Fibroblast of skin of left biceps (primary cell): ENCODE results near the gene MN1.

Source experiments
- DNase-seq, 2 experiments: peaks; one replicate each; pipeline ENCODE4 v3.0.0-alpha.2; 2013; ENCODE audit warnings: low read depth in 2 of 2

MN1 gene

DNA sequence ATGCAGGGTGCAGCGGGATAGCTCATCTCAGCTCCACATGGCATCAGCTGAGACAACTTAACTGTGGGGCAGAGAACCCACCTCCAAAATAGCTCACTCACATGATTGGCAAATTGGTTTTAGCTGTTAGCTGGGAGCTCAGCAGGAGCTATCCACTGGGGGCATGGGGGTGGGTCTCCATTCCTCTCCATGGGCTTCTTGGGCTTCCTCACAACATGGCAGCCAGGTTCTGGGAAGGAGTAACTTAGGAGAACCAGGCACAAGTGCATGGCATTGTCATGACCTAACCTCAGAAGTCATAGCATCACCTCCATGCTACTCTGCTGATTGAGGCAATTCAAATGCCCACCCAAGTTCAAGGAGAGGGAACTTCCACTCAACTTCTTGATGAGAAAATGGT lies 85.5 kb downstream of the MN1 start:
- DNase-seq, result no peak

DNA sequence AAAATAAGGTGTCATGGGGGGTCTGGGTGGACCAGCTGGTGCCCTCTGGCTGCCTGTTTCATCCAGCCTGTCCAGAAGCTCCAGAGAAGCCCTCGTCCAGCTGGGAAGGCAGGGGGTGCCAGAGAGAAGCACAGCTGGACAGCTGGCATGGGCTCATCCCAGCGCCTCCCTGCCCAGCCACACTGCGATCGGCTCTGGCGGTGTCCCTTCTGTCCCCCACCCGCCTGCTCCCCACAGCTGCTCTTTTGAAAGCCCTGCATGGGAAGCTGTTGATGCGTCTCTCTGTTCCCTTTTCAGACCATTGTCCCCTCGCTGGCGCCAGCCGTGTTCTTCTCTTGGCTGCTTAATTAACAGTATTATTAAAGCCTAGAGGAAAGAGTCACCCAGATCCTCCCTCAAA lies 86.5 kb downstream of the MN1 start:
- no peak for DNase-seq

DNA sequence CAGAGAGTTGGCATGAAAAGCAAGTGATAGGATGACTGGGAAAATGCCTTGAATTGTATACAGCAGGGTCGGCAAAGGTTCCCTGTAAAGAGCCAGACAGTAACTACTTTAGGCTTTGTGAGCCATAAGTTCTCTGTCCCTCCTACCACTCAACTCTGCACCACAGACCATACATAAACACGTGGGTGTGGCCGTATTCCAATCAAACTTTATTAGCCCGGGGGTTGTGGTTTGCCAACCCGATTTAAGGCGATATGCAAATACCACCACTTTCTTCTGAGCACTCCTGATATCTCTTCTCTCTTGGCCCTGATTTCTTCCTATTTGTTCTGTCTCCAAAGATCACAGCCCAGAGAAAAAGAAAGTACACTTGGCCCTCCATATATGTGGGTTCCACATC lies 87.5 kb downstream of the MN1 start:
- DNase-seq, result no peak

DNA sequence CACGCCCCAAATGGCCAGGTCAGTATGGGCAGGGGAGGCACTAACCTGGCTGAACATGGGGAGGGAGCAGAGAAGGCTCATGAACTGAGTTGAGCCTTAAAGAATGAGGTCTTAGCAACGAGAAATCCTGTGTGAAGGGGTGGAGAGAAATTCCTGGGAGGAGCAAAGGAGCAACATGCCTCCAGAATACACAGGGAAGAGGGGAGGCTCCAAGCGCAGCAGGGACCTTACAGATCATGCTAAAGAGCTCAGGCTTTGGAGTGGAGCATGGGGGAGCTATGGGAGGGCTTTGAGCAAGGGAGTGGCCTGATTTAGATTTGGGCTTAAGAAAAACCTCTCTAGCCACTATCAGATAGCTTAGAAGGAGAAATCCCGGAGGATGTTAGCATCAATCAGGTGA lies 88.1 kb downstream of the MN1 start:
- DNase-seq, result no peak

DNA sequence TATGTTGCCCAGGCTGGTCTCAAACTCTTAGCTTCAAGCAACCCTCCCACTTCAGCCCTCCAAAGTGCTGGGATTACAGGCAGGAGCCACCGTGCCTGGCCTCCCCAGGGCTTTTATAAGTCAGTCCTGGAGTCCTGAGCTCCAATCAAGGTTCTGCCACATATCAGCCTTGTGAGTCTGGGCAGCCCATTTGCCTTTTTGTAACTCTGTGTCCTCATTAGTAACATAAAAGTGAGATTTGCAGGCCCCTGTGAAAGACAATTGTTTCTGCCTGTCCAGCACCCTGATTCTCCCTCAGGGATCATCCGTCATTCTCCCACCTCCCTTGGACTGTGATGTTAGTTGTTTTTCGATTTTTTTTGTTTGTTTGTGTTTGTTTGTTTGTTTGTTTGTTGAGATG lies 89.8 kb downstream of the MN1 start:
- no peak for DNase-seq

DNA sequence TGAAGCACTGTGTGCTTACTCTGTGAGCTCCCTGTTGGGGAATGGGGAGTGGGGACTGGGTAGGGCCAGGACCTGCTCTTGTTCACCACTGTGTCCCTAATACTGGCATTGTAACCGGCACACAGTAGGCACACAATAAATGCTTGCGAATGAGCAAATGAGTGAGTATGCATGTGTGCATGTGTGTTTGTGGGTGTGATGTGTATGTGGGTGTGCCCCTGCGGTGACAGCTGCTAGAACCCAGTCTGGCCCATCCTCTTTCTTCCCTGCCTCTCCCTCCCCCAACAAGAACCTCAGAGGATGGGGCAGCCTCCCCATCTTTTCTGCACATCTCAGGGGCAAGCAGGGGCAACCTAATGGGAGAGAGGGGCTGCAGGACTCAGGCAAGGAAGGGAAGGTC lies 90.5 kb downstream of the MN1 start:
- DNase-seq, result no peak

DNA sequence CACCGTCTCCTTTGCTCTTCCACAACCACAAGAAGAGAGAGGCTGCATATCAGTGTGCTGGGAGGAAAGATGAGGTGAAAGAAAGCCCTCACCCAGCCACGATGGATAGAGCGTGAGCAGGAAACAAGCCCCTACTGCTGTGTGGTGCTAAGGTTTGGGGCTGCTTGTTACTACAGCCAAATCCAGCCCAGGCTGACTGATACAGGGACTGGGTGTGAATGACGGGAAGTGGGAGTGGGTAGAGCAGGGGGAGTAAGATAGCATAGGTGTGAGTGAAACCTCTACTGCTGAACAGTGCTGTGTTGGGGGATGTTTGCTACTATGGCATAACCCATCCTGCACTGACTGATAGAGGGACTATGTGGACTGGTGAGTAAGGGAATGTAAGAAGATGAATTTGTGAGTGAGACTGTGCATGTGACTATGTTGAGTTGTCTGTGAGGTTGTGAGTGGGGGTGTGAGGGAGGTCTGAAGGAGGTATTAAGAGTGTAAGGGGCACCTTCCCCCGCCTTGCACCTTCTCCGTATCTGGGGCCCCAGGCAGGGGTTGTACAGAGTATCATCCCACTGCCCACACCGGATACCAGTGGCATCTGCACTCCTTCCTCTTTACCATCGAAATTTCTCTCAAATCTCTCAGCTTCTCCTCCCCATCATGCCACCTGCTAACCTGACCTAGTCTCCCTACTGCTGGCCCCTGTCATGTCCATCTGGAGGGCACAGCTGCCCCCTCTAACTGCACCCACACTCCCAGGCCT lies 91.5 kb downstream of the MN1 start:
- DNase-seq, result no peak

- DNase-seq, result no peak
These were observed 95.1 kb downstream of the MN1 start for GRCh38 chr22:27706489-27706888.

- DNase-seq, result peak in 1 of 2 experiments; percentile 7
These were observed 96.0 kb downstream of the MN1 start for GRCh38 chr22:27705408-27706080.

GRCh38 chr22:27704581-27704980 lies 97.0 kb downstream of the MN1 start:
- DNase-seq, result no peak

- DNase-seq, result no peak
These were observed 102.1 kb downstream of the MN1 start for GRCh38 chr22:27699383-27700019.

DNA sequence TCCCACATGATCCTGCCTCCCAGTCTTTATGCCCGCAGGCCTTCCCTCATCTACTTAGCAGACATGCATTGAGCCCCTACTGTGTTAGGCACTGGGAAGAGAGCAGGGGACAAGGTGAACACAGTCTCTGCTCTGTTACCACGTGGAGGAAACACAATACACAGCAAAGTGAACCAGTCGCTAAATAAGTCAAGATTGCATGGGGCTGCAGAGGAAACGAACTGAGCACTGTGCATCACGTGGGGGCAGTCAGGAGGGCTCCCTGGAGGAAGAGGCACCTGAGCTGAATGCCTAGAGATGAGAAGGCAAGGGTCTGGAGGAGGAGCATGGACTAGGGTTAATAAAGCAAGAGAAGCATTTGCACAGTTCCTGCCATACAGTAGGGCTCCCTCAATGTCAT lies 102.7 kb downstream of the MN1 start:
- DNase-seq, result no peak
